Osteoblast (primary cell): ENCODE measurements around the gene DIO3. TPM values are rescaled to one million over a fixed set of nuclear protein-coding genes. Genes with fewer than 3 reads are reported as not detected.
"Not testable (repeated sequence)": the region's sequence is repeated elsewhere in the genome, so short reads cannot be mapped to it uniquely, and the experiment has no call there.

ENCODE experiments used
- DNase-seq: peaks from one replicate; pipeline ENCODE4 v3.0.0; 2011; ENCODE audit warnings: low spot score, mixed read lengths; ENCODE audit not compliant: insufficient read length; ENCODE audit errors: missing footprints
- H2AFZ ChIP-seq: 2 replicates; pipeline ENCODE4 v1.6.0; 2011; ENCODE audit warnings: mild to moderate bottlenecking, low read length
- H3K27ac ChIP-seq: 2 replicates; pipeline ENCODE4 v1.5.1; 2011; ENCODE audit warnings: mild to moderate bottlenecking, low read depth, low read length, moderate library complexity
- H3K27me3 ChIP-seq: 2 replicates; pipeline ENCODE4 v1.6.0; 2012; ENCODE audit warnings: mild to moderate bottlenecking, control low read depth, inconsistent platforms, low read length, moderate library complexity; ENCODE audit not compliant: insufficient read depth
- H3K36me3 ChIP-seq: 2 replicates; pipeline ENCODE4 v1.5.1; 2011; ENCODE audit warnings: mild to moderate bottlenecking, low read length, control low read depth, moderate library complexity; ENCODE audit not compliant: insufficient read depth
- H3K4me1 ChIP-seq: 2 replicates; pipeline ENCODE4 v1.5.1; 2011; ENCODE audit warnings: mild to moderate bottlenecking, low read length, control low read depth, moderate library complexity; ENCODE audit not compliant: insufficient read depth
- H3K4me2 ChIP-seq: 2 replicates; pipeline ENCODE4 v1.6.0; 2011; ENCODE audit warnings: mild to moderate bottlenecking, low read length; ENCODE audit not compliant: insufficient read depth
- H3K4me3 ChIP-seq: fragments of 200-600 bp; sonication (generic); 3 replicates; pipeline ENCODE4 v1.5.1; 2012; ENCODE audit warnings: mild to moderate bottlenecking, low read length, inconsistent platforms; ENCODE audit not compliant: insufficient read depth
- H3K79me2 ChIP-seq: 2 replicates; pipeline ENCODE4 v1.6.0; 2012; ENCODE audit warnings: mild to moderate bottlenecking, low read length, control low read depth, inconsistent platforms; ENCODE audit not compliant: insufficient read depth
- H3K9me3 ChIP-seq: 2 replicates; pipeline ENCODE4 v1.5.1; 2011; ENCODE audit warnings: low read depth, low read length, control low read depth
- H4K20me1 ChIP-seq: 2 replicates; pipeline ENCODE4 v1.6.0; 2012; ENCODE audit warnings: mild to moderate bottlenecking, low read length, control low read depth; ENCODE audit not compliant: insufficient read depth
- total RNA-seq: library from RNA; depleted of rRNA; stranded (reverse); fragments of >200 nt; gene quantifications from 2 replicates; pipeline ENCODE4 v1.2.3, GENCODE V29; 2012
- TF ChIP-seq, protein P1 (sequence below): IDR thresholded peaks from 2 replicates; pipeline ENCODE4 v1.5.1; 2011; ENCODE audit warnings: mild to moderate bottlenecking, low read depth, low read length, moderate library complexity; ENCODE audit errors: extremely low read depth

The DIO3 gene
- total RNA-seq, 1 donor, result not detected

- Histone ChIP-seq H3K9me3 (no peaks in the 10 kb centered on the region), H3K27me3 (peaks cover 64% of the 10 kb centered on the region), H3K4me1 (no peaks in the 10 kb centered on the region), H3K79me2 (no peaks in the 10 kb centered on the region), H3K27ac (no peak overlapping the region), H3K4me2 (no peak overlapping the region), H2AFZ (no peak overlapping the region), H3K4me3 (no peak overlapping the region), H3K36me3 (no peaks in the 10 kb centered on the region), H4K20me1 (no peaks in the 10 kb centered on the region)
- TF ChIP-seq, protein P1, sequence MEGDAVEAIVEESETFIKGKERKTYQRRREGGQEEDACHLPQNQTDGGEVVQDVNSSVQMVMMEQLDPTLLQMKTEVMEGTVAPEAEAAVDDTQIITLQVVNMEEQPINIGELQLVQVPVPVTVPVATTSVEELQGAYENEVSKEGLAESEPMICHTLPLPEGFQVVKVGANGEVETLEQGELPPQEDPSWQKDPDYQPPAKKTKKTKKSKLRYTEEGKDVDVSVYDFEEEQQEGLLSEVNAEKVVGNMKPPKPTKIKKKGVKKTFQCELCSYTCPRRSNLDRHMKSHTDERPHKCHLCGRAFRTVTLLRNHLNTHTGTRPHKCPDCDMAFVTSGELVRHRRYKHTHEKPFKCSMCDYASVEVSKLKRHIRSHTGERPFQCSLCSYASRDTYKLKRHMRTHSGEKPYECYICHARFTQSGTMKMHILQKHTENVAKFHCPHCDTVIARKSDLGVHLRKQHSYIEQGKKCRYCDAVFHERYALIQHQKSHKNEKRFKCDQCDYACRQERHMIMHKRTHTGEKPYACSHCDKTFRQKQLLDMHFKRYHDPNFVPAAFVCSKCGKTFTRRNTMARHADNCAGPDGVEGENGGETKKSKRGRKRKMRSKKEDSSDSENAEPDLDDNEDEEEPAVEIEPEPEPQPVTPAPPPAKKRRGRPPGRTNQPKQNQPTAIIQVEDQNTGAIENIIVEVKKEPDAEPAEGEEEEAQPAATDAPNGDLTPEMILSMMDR, result no peak
- peak; percentile 84 for DNase-seq
Observed at GRCh38 chr14:101564819-101565698, 3.8 kb downstream of the DIO3 start.

DNA sequence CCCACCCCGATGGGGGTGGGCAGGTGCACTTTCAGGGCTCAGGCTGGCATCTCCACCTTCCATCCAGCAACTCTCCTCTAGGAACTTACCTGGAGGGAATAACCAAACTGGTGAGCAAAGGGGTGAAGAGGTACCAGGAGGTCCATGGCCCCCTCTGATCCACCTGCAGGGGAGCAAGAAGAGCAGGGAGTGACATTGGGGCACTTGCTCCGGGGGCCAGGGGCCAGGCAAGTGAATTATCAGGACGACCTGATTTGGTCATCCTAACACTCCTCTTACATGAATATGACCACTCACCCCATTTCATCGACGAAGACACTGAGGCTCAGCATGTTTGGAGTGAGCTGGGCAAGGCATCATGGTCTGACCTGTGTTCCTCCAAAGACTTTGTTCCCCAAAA, 6.0 kb downstream of the DIO3 start:
- Histone ChIP-seq H3K79me2 (no peaks in the 10 kb centered on the region), H4K20me1 (no peaks in the 10 kb centered on the region), H3K36me3 (no peaks in the 10 kb centered on the region), H3K9me3 (no peaks in the 10 kb centered on the region), H3K4me1 (no peaks in the 10 kb centered on the region), H3K27ac (no peak overlapping the region), H2AFZ (no peak overlapping the region), H3K27me3 (peaks cover 53% of the 10 kb centered on the region), H3K4me3 (no peak overlapping the region), H3K4me2 (no peak overlapping the region)
- TF ChIP-seq, protein P1, result no peak
- peak; percentile 84 for DNase-seq

DNA sequence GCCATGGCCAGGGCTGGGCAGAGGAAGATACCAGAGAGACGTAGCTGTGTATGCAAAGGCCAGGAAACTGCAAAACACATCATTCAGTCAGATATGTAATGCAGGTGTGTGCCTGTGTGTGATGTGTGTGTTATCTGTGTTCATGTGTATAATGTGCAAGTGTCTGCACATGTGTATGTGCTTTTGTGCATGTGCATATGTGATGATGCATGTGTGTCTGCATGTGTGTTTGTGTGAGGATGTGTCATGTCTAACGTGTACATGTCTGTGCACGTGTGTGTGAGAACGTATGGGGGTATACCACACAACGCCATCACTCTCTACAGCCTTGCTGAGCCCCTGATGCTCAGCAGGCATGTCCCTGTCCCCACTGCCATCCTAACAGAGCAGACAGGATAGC, 9.7 kb downstream of the DIO3 start:
- Histone ChIP-seq H3K4me2 (no peak overlapping the region), H3K4me1 (no peaks in the 10 kb centered on the region), H3K27ac (no peak overlapping the region), H3K36me3 (no peaks in the 10 kb centered on the region), H4K20me1 (no peaks in the 10 kb centered on the region), H3K4me3 (no peak overlapping the region), H2AFZ (no peak overlapping the region), H3K9me3 (no peaks in the 10 kb centered on the region), H3K79me2 (no peaks in the 10 kb centered on the region), H3K27me3 (peaks cover 15% of the 10 kb centered on the region)
- TF ChIP-seq, protein P1, result no peak
- DNase-seq, result peak; percentile 21

GRCh38 chr14:101572526-101572925, 11.2 kb downstream of the DIO3 start:
- H3K27ac ChIP-seq, H3K36me3 ChIP-seq, H3K9me3 ChIP-seq, H3K79me2 ChIP-seq, H2AFZ ChIP-seq, H3K4me3 ChIP-seq, H4K20me1 ChIP-seq, H3K4me1 ChIP-seq, H3K4me2 ChIP-seq: not testable (repeated sequence)
- DNase-seq, result peak; percentile 53
- peaks cover 11% of the 10 kb centered on the region for H3K27me3 ChIP-seq
